Lower leg skin (tissue), 4 donors: ENCODE measurements around the gene IL15RA. TPM values are rescaled to one million over a fixed set of nuclear protein-coding genes. Genes with fewer than 3 reads are reported as not detected.
A peak's percentile ranks its signal among the peaks of the same experiment; 100 is the strongest.
"Not testable (repeated sequence)": the region's sequence is repeated elsewhere in the genome, so short reads cannot be mapped to it uniquely, and the experiment has no call there.

Experiments used
- DNase-seq, 2 donors: peaks; one replicate each; pipeline ENCODE4 v3.0.0-alpha.2; 2019; ENCODE audit warnings: low spot score in 2 of 2
- H3K4me3 ChIP-seq: fragments of 200-600 bp; sonication (generic); 2 replicates; pipeline ENCODE4 v1.5.1; 2017; ENCODE audit warnings: mild to moderate bottlenecking, low read depth; ENCODE audit not compliant: poor library complexity, severe bottlenecking
- CTCF ChIP-seq, 3 donors: fragments of 450-650 bp; IDR thresholded peaks; one replicate each; pipeline ENCODE4 v1.5.1; 2016; ENCODE audit warnings: antibody characterized with exemption in 3 of 3, mild to moderate bottlenecking in 3 of 3, moderate library complexity in 2 of 3
- POLR2A ChIP-seq, 2 donors: fragments of 450-650 bp; IDR thresholded peaks; one replicate each; pipeline ENCODE4 v1.6.1; 2016 to 2017; ENCODE audit warnings: antibody characterized with exemption in 2 of 2, mild to moderate bottlenecking in 1 of 2, moderate library complexity in 1 of 2
- WGBS, 2 donors: methylation state at CpG; one replicate each; pipeline ENCODE4 v1.1.5; 2018; 5-methylcytosine and 5-hydroxymethylcytosine counted together
- intact Hi-C: fragments of 100-400 bp; cut with DNase I; formaldehyde crosslinking; loops from one replicate; pipeline ENCODE4 v1.15.0; 2023; ENCODE audit warnings: low total_unique reads
- total RNA-seq, 4 donors: library from RNA; depleted of rRNA; stranded (reverse); fragments of >200 nt; gene quantifications; one replicate each; pipeline ENCODE4 v1.1.0, GENCODE V29; 2016

The IL15RA gene
- total RNA-seq, 4 donors from 2014 or later, result 9.3 to 30.8 (median 24.8) TPM

- no peak overlapping the region for H3K4me3 ChIP-seq
- peak in 1 of 2 donors; percentile 48 for DNase-seq
- 79 to 82% methylated on average over 8 of the region's 8 CpGs for WGBS, 2 donors
- TF ChIP-seq POLR2A (IDR thresholded peaks at IDR 0.05) (no peak), CTCF (IDR thresholded peaks at IDR 0.05) (no peak)
- intact Hi-C loops, result no loop called here
These were observed 28.6 kb upstream of the IL15RA start for GRCh38 chr10:6005856-6006395.

- intact Hi-C loops, H3K4me3 ChIP-seq: not testable (repeated sequence)
- WGBS, 2 donors, result 71 to 79% methylated on average over 6 of the region's 6 CpGs
- DNase-seq, result peak in 1 of 2 donors; percentile 21
These were observed 27.9 kb upstream of the IL15RA start for GRCh38 chr10:6005161-6005804.

- WGBS, 2 donors, result 76 to 82% methylated on average over 12 of the region's 12 CpGs
These were observed 25.6 kb upstream of the IL15RA start for GRCh38 chr10:6002809-6003510.

DNA sequence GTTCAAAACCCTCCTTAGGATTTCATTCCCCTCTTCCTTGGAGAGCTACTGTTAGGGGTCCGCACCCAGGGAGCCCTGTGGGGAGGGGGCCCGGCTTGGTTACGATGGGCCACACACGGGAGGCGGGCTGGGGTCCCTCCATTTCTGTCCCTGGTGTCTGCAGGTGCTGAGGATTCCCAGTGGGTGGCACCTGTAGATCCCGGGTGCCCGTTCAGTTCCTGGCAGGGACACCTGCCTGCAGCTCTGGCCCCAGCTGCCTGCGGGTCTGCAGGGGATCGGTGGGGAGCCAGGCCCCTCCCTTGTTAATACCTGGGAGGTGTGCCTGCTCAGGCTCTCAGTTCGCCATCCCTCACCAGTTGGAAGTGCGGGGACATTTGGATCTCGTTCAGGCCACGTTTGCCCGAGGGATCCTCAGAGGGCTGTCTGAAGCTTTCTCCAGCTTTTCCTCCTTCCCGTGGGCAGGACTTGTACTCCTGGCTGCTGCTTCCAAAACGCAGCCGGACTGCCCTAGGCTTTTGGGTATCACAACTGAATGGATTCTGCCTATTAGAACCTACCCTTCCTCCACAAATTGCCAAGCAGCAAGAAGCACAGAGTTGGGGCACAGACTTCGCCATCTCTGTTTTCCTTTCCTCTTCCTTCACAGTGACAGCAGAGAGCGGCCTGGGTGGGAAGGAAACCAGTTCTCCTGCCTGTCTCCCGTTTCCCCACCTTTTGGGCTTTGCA lies 22.3 kb upstream of the IL15RA start:
- no peak overlapping the region for H3K4me3 ChIP-seq
- 46 to 49% methylated on average over 17 to 20 of the region's 20 CpGs for WGBS, 2 donors
- DNase-seq, result peak in 1 of 2 donors; percentile 68

More at GRCh38 chr10:6002809-6003510, 25.6 kb upstream of the IL15RA start:
- H3K4me3 ChIP-seq, result no peak overlapping the region
- peak in 1 of 2 donors; percentile 59 for DNase-seq
- intact Hi-C loops, result no loop called here
- TF ChIP-seq POLR2A (IDR thresholded peaks at IDR 0.05), result no peak
- no peak for TF ChIP-seq CTCF (IDR thresholded peaks at IDR 0.05)

GRCh38 chr10:5996696-5997095 lies 19.4 kb upstream of the IL15RA start:
- DNase-seq, result no peak
- WGBS, 2 donors, result 86 to 88% methylated on average over 4 of the region's 4 CpGs
- H3K4me3 ChIP-seq, result no peak overlapping the region
- intact Hi-C loops, result no loop called here
- no peak for TF ChIP-seq CTCF (IDR thresholded peaks at IDR 0.05)
- TF ChIP-seq POLR2A (IDR thresholded peaks at IDR 0.05), result no peak

More for the DNA sequence above, 22.3 kb upstream of the IL15RA start:
- no peak for TF ChIP-seq POLR2A (IDR thresholded peaks at IDR 0.05)
- TF ChIP-seq CTCF (IDR thresholded peaks at IDR 0.05), result no peak
- intact Hi-C loops, result no loop called here

DNA sequence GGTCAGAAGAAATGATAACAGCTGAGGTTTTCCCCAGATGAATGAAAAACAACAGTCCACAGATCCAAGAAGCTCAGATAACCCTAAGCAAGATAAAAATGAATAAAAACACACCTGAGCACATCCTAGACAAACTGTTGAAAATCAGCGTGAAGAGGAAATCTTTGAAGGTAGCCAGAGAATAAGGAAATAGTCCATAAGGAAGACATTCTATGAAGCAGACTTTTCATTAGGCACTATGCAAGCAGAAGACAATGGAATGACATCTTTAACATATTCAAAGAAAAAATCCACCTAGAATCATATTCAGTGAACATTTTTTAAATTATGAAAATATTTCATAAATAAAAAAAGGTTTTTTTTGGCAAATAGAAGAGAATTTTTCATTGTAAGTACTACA lies 15.1 kb upstream of the IL15RA start:
- TF ChIP-seq CTCF (IDR thresholded peaks at IDR 0.05), result no peak
- no peak for TF ChIP-seq POLR2A (IDR thresholded peaks at IDR 0.05)
- intact Hi-C loops, result no loop called here
- 87 to 94% methylated on average over 1 of the region's 1 CpG for WGBS, 2 donors
- DNase-seq, result no peak
- no peak overlapping the region for H3K4me3 ChIP-seq
